GM12878 (cell line): ENCODE data around the gene PPP1R2. TPM values are rescaled to one million over a fixed set of nuclear protein-coding genes. Genes with fewer than 3 reads are reported as not detected.

Source experiments
- BRCA1 ChIP-seq: IDR thresholded peaks from 2 replicates; pipeline ENCODE4 v1.6.1; 2011; ENCODE audit warnings: low read depth, low read length, improper control_type of control experiment
- CBX3 ChIP-seq: fragments of 200-600 bp; sonication (generic); IDR thresholded peaks from 2 replicates; pipeline ENCODE4 v1.6.1; 2016; ENCODE audit warnings: low read depth, borderline replicate concordance
- FOS ChIP-seq: IDR thresholded peaks from 3 replicates; pipeline ENCODE4 v1.6.1; 2011; ENCODE audit warnings: borderline replicate concordance; ENCODE audit not compliant: insufficient read length; ENCODE audit errors: extremely low read depth
- GABPA ChIP-seq: IDR thresholded peaks from 2 replicates; pipeline ENCODE4 v1.6.1; 2014; ENCODE audit warnings: antibody characterized with exemption, low read depth, mild to moderate bottlenecking, inconsistent platforms
- JUND ChIP-seq: IDR thresholded peaks from 2 replicates; pipeline ENCODE4 v1.6.1; 2012; ENCODE audit warnings: low read depth, mild to moderate bottlenecking, low read length, improper control_type of control experiment, moderate library complexity
- MXI1 ChIP-seq: fragments of 150-350 bp; IDR thresholded peaks from 2 replicates; pipeline ENCODE4 v1.6.1; 2011; ENCODE audit warnings: low read depth, mild to moderate bottlenecking, inconsistent platforms, low read length, improper control_type of control experiment
- MYB ChIP-seq: fragments of 150-350 bp; IDR thresholded peaks from 2 replicates; pipeline ENCODE4 v1.6.1; 2014; ENCODE audit warnings: mild to moderate bottlenecking, low read depth, low read length, borderline replicate concordance
- POLR2AphosphoS2 ChIP-seq: IDR thresholded peaks from 2 replicates; pipeline ENCODE4 v1.6.1; 2011; ENCODE audit warnings: low read depth, mild to moderate bottlenecking, low read length, improper control_type of control experiment, moderate library complexity
- RB1 ChIP-seq: fragments of 450-650 bp; formaldehyde crosslinking; IDR thresholded peaks from 2 replicates; pipeline ENCODE4 v1.6.1; 2017; ENCODE audit warnings: mild to moderate bottlenecking, borderline replicate concordance
- RELA ChIP-seq: fragments of 450-650 bp; IDR thresholded peaks from 2 replicates; pipeline ENCODE4 v1.8.0; 2014; ENCODE audit warnings: borderline replicate concordance; ENCODE audit not compliant: partially characterized antibody
- RUNX3 ChIP-seq: IDR thresholded peaks from 2 replicates; pipeline ENCODE4 v1.6.1; 2012; ENCODE audit warnings: low read length, inconsistent platforms
- SKIL ChIP-seq: fragments of 450-650 bp; IDR thresholded peaks from 2 replicates; pipeline ENCODE4 v1.6.1; 2017; ENCODE audit warnings: mild to moderate bottlenecking, low read depth, inconsistent platforms; ENCODE audit not compliant: poor library complexity, severe bottlenecking
- TCF3 ChIP-seq: IDR thresholded peaks from 2 replicates; pipeline ENCODE4 v1.6.1; 2012; ENCODE audit warnings: low read depth, mild to moderate bottlenecking, low read length, borderline replicate concordance; ENCODE audit not compliant: insufficient read depth
- TCF7 ChIP-seq: IDR thresholded peaks from 2 replicates; pipeline ENCODE4 v1.6.1; 2014; ENCODE audit warnings: antibody characterized with exemption, borderline replicate concordance
- ZNF622 ChIP-seq: fragments of 450-650 bp; IDR thresholded peaks from 2 replicates; pipeline ENCODE4 v1.6.1; 2017; ENCODE audit warnings: mild to moderate bottlenecking, inconsistent platforms
- polyA plus RNA-seq, 11 experiments: library from polyadenylated mRNA; depleted of rRNA in 4 of 11; unstranded in 6 of 11; stranded (reverse) in 5 of 11; fragments of >200 nt; fragmentation: Nextera tagmentation in 4 of 11; fragmentation: Illumina TruSeq in 1 of 11; extraction: Ambion mirVana in 4 of 11; extraction: Trizol in 1 of 11; gene quantifications; 1 replicate in 1 of 11; 2 replicates in 10 of 11; pipeline versions ENCODE4 v1.2.1 to v1.2.3, GENCODE V29; 2011 to 2016; ENCODE audit warnings: inconsistent platforms in 2 of 11, missing spikeins in 2 of 11, low read depth in 1 of 11
- total RNA-seq, 4 experiments: library from RNA; depleted of rRNA in 3 of 4; stranded (reverse); fragments of >200 nt in 3 of 4; fragmentation: Illumina TruSeq in 1 of 4; extraction: Trizol in 1 of 4; gene quantifications; 2 replicates each; pipeline versions ENCODE4 v1.2.1 to v1.2.3, GENCODE V29; 2013 to 2021
- TF ChIP-seq, protein P1 (sequence below): fragments of 450-650 bp; IDR thresholded peaks from 2 replicates; pipeline ENCODE4 v1.6.1; 2017; ENCODE audit warnings: low read depth, mild to moderate bottlenecking, moderate library complexity
- TF ChIP-seq, protein P2 (sequence below): IDR thresholded peaks from 2 replicates; pipeline ENCODE4 v1.6.1; 2011; ENCODE audit warnings: borderline replicate concordance, low read depth, mild to moderate bottlenecking, moderate library complexity, low read length; ENCODE audit not compliant: insufficient read depth, poor library complexity, severe bottlenecking
- TF ChIP-seq, protein P3 (sequence below): IDR thresholded peaks from 2 replicates; pipeline ENCODE4 v1.6.1; 2011; ENCODE audit warnings: low read depth, low read length, improper control_type of control experiment, borderline replicate concordance
- TF ChIP-seq, protein P4 (sequence below): IDR thresholded peaks from 2 replicates; pipeline ENCODE4 v1.6.1; 2012; ENCODE audit warnings: low read depth, low read length, improper control_type of control experiment
- TF ChIP-seq, protein P5 (sequence below): fragments of 450-650 bp; IDR thresholded peaks from 2 replicates; pipeline ENCODE4 v1.6.1; 2014; ENCODE audit warnings: mild to moderate bottlenecking

PPP1R2 gene
- total and polyA plus RNA-seq, 10 of the 15 experiments (the other 5 are each of a cell fraction or from before 2014, with no cell fraction given): 10.5 to 116 (median 46.9) TPM

- no peak for TF ChIP-seq SKIL
- TF ChIP-seq MYB: no peak
- TF ChIP-seq ZNF622: no peak
- TF ChIP-seq RB1: no peak
- TF ChIP-seq TCF7: no peak
- TF ChIP-seq RUNX3: no peak
- no peak for TF ChIP-seq CBX3
- TF ChIP-seq BRCA1: peak; percentile 77
- TF ChIP-seq MXI1: 0 out of 2 replicates have a peak, but pooled peaks have one; percentile 47
- TF ChIP-seq, protein P1, sequence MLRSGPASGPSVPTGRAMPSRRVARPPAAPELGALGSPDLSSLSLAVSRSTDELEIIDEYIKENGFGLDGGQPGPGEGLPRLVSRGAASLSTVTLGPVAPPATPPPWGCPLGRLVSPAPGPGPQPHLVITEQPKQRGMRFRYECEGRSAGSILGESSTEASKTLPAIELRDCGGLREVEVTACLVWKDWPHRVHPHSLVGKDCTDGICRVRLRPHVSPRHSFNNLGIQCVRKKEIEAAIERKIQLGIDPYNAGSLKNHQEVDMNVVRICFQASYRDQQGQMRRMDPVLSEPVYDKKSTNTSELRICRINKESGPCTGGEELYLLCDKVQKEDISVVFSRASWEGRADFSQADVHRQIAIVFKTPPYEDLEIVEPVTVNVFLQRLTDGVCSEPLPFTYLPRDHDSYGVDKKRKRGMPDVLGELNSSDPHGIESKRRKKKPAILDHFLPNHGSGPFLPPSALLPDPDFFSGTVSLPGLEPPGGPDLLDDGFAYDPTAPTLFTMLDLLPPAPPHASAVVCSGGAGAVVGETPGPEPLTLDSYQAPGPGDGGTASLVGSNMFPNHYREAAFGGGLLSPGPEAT: no peak
- TF ChIP-seq TCF3: peak; percentile 82; the same call in 1 of the 2 replicates
- TF ChIP-seq JUND: no peak
- TF ChIP-seq, protein P2, sequence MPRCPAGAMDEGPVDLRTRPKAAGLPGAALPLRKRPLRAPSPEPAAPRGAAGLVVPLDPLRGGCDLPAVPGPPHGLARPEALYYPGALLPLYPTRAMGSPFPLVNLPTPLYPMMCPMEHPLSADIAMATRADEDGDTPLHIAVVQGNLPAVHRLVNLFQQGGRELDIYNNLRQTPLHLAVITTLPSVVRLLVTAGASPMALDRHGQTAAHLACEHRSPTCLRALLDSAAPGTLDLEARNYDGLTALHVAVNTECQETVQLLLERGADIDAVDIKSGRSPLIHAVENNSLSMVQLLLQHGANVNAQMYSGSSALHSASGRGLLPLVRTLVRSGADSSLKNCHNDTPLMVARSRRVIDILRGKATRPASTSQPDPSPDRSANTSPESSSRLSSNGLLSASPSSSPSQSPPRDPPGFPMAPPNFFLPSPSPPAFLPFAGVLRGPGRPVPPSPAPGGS: no peak
- TF ChIP-seq, protein P3, sequence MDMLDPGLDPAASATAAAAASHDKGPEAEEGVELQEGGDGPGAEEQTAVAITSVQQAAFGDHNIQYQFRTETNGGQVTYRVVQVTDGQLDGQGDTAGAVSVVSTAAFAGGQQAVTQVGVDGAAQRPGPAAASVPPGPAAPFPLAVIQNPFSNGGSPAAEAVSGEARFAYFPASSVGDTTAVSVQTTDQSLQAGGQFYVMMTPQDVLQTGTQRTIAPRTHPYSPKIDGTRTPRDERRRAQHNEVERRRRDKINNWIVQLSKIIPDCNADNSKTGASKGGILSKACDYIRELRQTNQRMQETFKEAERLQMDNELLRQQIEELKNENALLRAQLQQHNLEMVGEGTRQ: no peak
- TF ChIP-seq, protein P4, sequence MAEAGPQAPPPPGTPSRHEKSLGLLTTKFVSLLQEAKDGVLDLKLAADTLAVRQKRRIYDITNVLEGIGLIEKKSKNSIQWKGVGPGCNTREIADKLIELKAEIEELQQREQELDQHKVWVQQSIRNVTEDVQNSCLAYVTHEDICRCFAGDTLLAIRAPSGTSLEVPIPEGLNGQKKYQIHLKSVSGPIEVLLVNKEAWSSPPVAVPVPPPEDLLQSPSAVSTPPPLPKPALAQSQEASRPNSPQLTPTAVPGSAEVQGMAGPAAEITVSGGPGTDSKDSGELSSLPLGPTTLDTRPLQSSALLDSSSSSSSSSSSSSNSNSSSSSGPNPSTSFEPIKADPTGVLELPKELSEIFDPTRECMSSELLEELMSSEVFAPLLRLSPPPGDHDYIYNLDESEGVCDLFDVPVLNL: no peak
- TF ChIP-seq, protein P5, sequence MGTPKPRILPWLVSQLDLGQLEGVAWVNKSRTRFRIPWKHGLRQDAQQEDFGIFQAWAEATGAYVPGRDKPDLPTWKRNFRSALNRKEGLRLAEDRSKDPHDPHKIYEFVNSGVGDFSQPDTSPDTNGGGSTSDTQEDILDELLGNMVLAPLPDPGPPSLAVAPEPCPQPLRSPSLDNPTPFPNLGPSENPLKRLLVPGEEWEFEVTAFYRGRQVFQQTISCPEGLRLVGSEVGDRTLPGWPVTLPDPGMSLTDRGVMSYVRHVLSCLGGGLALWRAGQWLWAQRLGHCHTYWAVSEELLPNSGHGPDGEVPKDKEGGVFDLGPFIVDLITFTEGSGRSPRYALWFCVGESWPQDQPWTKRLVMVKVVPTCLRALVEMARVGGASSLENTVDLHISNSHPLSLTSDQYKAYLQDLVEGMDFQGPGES: no peak
- TF ChIP-seq POLR2AphosphoS2: peak; percentile 66; the same call in 1 of the 2 replicates
- no peak for TF ChIP-seq GABPA
- TF ChIP-seq FOS: no peak
- no peak for TF ChIP-seq RELA
Measured at GRCh38 chr3:195542698-195543499, at the start of gene PPP1R2 (continued).
